A549 (cell line): ENCODE data around the gene LRFN2. TPM values are rescaled to one million over a fixed set of nuclear protein-coding genes. Genes with fewer than 3 reads are reported as not detected.

Experiments used
- ATAC-seq, 2 experiments: fragments of 200-7000 bp in 1 of 2; fragments of >200 bp in 1 of 2; cut with Nextera tagmentation in 1 of 2; cut with Tn5 transposase in 1 of 2; 3 replicates each; pipeline versions ENCODE4 v1.8.0 to v1.9.1; 2018 to 2020; ENCODE audit warnings: mild to moderate bottlenecking in 1 of 2, moderate library complexity in 1 of 2
- CTCF ChIA-PET: fragments of 300-600 bp; sonication (Branson Sonifier 250); formaldehyde crosslinking; extraction: SDS; loops from one replicate; lab custom pipeline; 2021; ENCODE audit warnings: antibody characterized with exemption, inconsistent platforms; lab: Yijun Ruan, JAX
- POLR2A ChIA-PET: fragments of 350-600 bp; formaldehyde crosslinking; extraction: SDS; loops from one replicate; lab custom pipeline; 2021; ENCODE audit warnings: antibody characterized with exemption, inconsistent platforms; lab: Yijun Ruan, JAX
- DNase-seq, 2 experiments: peaks; one replicate each; pipeline versions ENCODE4 v3.0.0 to v3.0.0-alpha.2; 2011 to 2016; ENCODE audit warnings: low read depth in 1 of 2, low spot score in 1 of 2
- FAIRE-seq: peaks from 2 replicates; lab custom pipeline; 2011; peaks lifted over from hg19 to GRCh38; lab: Jason Lieb, UNC
- H3K27ac ChIP-seq, 2 experiments: fragments of >200 bp; sonication (Bioruptor Twin); formaldehyde crosslinking; 3 replicates each; pipeline ENCODE4 v1.5.1; 2016 to 2017
- H3K4me1 ChIP-seq: fragments of >200 bp; sonication (Bioruptor Twin); formaldehyde crosslinking; 3 replicates; pipeline ENCODE4 v1.6.1; 2016
- H3K4me2 ChIP-seq: fragments of >200 bp; sonication (Bioruptor Twin); formaldehyde crosslinking; 3 replicates; pipeline ENCODE4 v1.6.1; 2016
- H3K4me3 ChIP-seq: fragments of >200 bp; sonication (Bioruptor Twin); formaldehyde crosslinking; 3 replicates; pipeline ENCODE4 v1.5.1; 2016
- H3K9me3 ChIP-seq: fragments of >200 bp; sonication (Bioruptor Twin); formaldehyde crosslinking; 3 replicates; pipeline ENCODE4 v1.6.1; 2016
- ATOH8 ChIP-seq: fragments of 250-450 bp; sonication (Bioruptor Pico); IDR thresholded peaks from 2 replicates; pipeline ENCODE4 v1.5.0; 2020; ENCODE audit warnings: low read depth, mild to moderate bottlenecking, moderate library complexity
- CBX2 ChIP-seq: fragments of 200-600 bp; sonication (generic); IDR thresholded peaks from 2 replicates; pipeline ENCODE4 v1.6.1; 2016; ENCODE audit warnings: low read depth, mild to moderate bottlenecking, borderline replicate concordance
- CBX8 ChIP-seq: fragments of 200-600 bp; sonication (generic); IDR thresholded peaks from 2 replicates; pipeline ENCODE4 v1.6.1; 2016
- CHD2 ChIP-seq: fragments of 150-350 bp; IDR thresholded peaks from 2 replicates; pipeline ENCODE4 v1.6.1; 2014; ENCODE audit warnings: low read length; ENCODE audit not compliant: partially characterized antibody
- CHD4 ChIP-seq: fragments of 200-600 bp; sonication (generic); IDR thresholded peaks from 2 replicates; pipeline ENCODE4 v1.6.1; 2016; ENCODE audit warnings: antibody characterized with exemption, mild to moderate bottlenecking, borderline replicate concordance
- ELK1 ChIP-seq: fragments of 150-350 bp; IDR thresholded peaks from 2 replicates; pipeline ENCODE4 v1.6.1; 2014; ENCODE audit warnings: low read depth, mild to moderate bottlenecking, low read length
- FOSB ChIP-seq: fragments of 250-450 bp; sonication (Bioruptor Pico); IDR thresholded peaks from 2 replicates; pipeline ENCODE4 v1.5.0; 2020; ENCODE audit warnings: mild to moderate bottlenecking, moderate library complexity
- FOSL2 ChIP-seq, 2 experiments: fragments of 450-650 bp in 1 of 2; fragments of >200 bp in 1 of 2; sonication (Bioruptor Twin) in 1 of 2; formaldehyde crosslinking; IDR thresholded peaks; 2 replicates each; pipeline versions ENCODE4 v1.5.0 to v1.6.1; 2016 to 2020; ENCODE audit warnings: mild to moderate bottlenecking in 1 of 2, moderate library complexity in 1 of 2
- GATA3 ChIP-seq: IDR thresholded peaks from 2 replicates; pipeline ENCODE4 v1.6.1; 2012; ENCODE audit warnings: borderline replicate concordance
- HDAC2 ChIP-seq: fragments of 200-600 bp; sonication (generic); IDR thresholded peaks from 2 replicates; pipeline ENCODE4 v1.6.1; 2016
- HOXB13 ChIP-seq: fragments of 250-450 bp; sonication (Bioruptor Pico); IDR thresholded peaks from 2 replicates; pipeline ENCODE4 v1.5.0; 2020; ENCODE audit warnings: low read depth, mild to moderate bottlenecking, moderate library complexity
- JUNB ChIP-seq: fragments of >200 bp; sonication (Bioruptor Twin); formaldehyde crosslinking; IDR thresholded peaks from 2 replicates; pipeline ENCODE4 v1.6.1; 2016
- NR3C1 ChIP-seq: fragments of >200 bp; sonication (Bioruptor Twin); formaldehyde crosslinking; IDR thresholded peaks from 3 replicates; pipeline ENCODE4 v1.6.1; 2017
- RARB ChIP-seq: fragments of 250-450 bp; sonication (Bioruptor Pico); IDR thresholded peaks from 2 replicates; pipeline ENCODE4 v1.8.0; 2021; ENCODE audit warnings: mild to moderate bottlenecking, moderate library complexity
- REST ChIP-seq: fragments of 200-600 bp; sonication (generic); IDR thresholded peaks from 2 replicates; pipeline ENCODE4 v1.6.1; 2016; ENCODE audit warnings: antibody characterized with exemption, mild to moderate bottlenecking, moderate library complexity
- RFX5 ChIP-seq: fragments of 450-650 bp; IDR thresholded peaks from 2 replicates; pipeline ENCODE4 v1.7.1; 2014; ENCODE audit warnings: antibody characterized with exemption, mild to moderate bottlenecking, moderate library complexity
- SMC3 ChIP-seq: fragments of >200 bp; sonication (Bioruptor Twin); formaldehyde crosslinking; IDR thresholded peaks from 3 replicates; pipeline ENCODE4 v1.6.1; 2018; ENCODE audit warnings: inconsistent platforms
- TP53 ChIP-seq: fragments of 250-450 bp; sonication (Bioruptor Pico); IDR thresholded peaks from 2 replicates; pipeline ENCODE4 v1.5.0; 2021; ENCODE audit warnings: mild to moderate bottlenecking, moderate library complexity
- USF2 ChIP-seq: fragments of 450-650 bp; IDR thresholded peaks from 2 replicates; pipeline ENCODE4 v1.6.1; 2014; ENCODE audit warnings: antibody characterized with exemption
- ZFP36 ChIP-seq: fragments of 450-650 bp; IDR thresholded peaks from 2 replicates; pipeline ENCODE4 v1.6.1; 2014; ENCODE audit warnings: borderline replicate concordance; ENCODE audit not compliant: partially characterized antibody
- WGBS: methylation state at CpG from one replicate; pipeline ENCODE4 v1.1.6; 2017; ENCODE audit errors: missing lambda C conversion rate; 5-methylcytosine and 5-hydroxymethylcytosine counted together
- polyA plus RNA-seq, 4 experiments: library from polyadenylated mRNA; depleted of rRNA in 3 of 4; stranded (reverse); fragments of >200 nt; fragmentation: RNase III in 1 of 4; extraction: RNeasy Plus Mini Kit Qiagen cat#74134 plus additional on column Dnase treatment in 1 of 4; gene quantifications; 2 replicates in 3 of 4; 3 replicates in 1 of 4; pipeline ENCODE4 v1.2.3, GENCODE V29; 2011 to 2017

Gene LRFN2
- polyA plus RNA-seq, 2 of the 4 experiments (the other 2 are of a cell fraction) = not detected

GRCh38 chr6:40529919-40530318, 57.2 kb downstream of the LRFN2 start:
- FAIRE-seq = no peak
- no peak for DNase-seq
- H3K9me3 ChIP-seq = no peaks in the 10 kb centered on the region
- H3K4me2 ChIP-seq = no peak overlapping the region
- WGBS = 62% methylated on average over 5 of the region's 5 CpGs
- H3K4me3 ChIP-seq = no peak overlapping the region
- no peak for ATAC-seq
- POLR2A ChIA-PET = no interaction called here
- no peak for TF ChIP-seq HDAC2
- TF ChIP-seq REST = no peak
- TF ChIP-seq ELK1 = no peak
- TF ChIP-seq FOSB (CRISPR knock-in tag) = no peak
- no peak for TF ChIP-seq FOSL2 (IDR thresholded peaks at IDR 0.05)
- no peak for TF ChIP-seq FOSL2 (CRISPR knock-in tag; IDR thresholded peaks at IDR 0.05)
- no peak for TF ChIP-seq CHD4
- TF ChIP-seq NR3C1 = no peak
- no peak for TF ChIP-seq SMC3
- TF ChIP-seq TP53 (CRISPR knock-in tag) = no peak
- no peak for TF ChIP-seq CBX8
- TF ChIP-seq CBX2 = no peak
- TF ChIP-seq JUNB = no peak
- TF ChIP-seq GATA3 = no peak
- CTCF ChIA-PET = no interaction called here
- H3K27ac ChIP-seq = no peak overlapping the region
- no peaks in the 10 kb centered on the region for H3K4me1 ChIP-seq

- 38% methylated on average over 4 of the region's 4 CpGs for WGBS
- CTCF ChIA-PET = no interaction called here
Observed at GRCh38 chr6:40529040-40529439, 58.1 kb downstream of the LRFN2 start.

More at GRCh38 chr6:40529040-40529439, 58.1 kb downstream of the LRFN2 start:
- TF ChIP-seq CHD2 = no peak
- no peak for TF ChIP-seq TP53 (CRISPR knock-in tag)
- no peak for TF ChIP-seq HOXB13 (CRISPR knock-in tag)
- no peak for TF ChIP-seq RARB (CRISPR knock-in tag)
- TF ChIP-seq RFX5 = no peak
- no peak for TF ChIP-seq USF2
- no peak for TF ChIP-seq ZFP36
- no peak for TF ChIP-seq ELK1
- TF ChIP-seq ATOH8 (CRISPR knock-in tag) = no peak
- TF ChIP-seq, all 56 proteins: peak for 0
- FAIRE-seq (no peak), ATAC-seq (no peak), DNase-seq (no peak)
- Histone ChIP-seq H3K9me3 (no peaks in the 10 kb centered on the region), H3K4me1 (no peaks in the 10 kb centered on the region), H3K4me2 (no peak overlapping the region), H3K27ac (no peak overlapping the region), H3K4me3 (no peak overlapping the region)
- POLR2A ChIA-PET = no interaction called here
